ENCODE measurements around the gene ERG. TPM values are rescaled to one million over a fixed set of nuclear protein-coding genes. Genes with fewer than 3 reads are reported as not detected.

Gene ERG
- total RNA-seq, 1 donor from 2014 or later, result under 0.01 TPM

GRCh38 chr21:38506661-38507281 is 8.5 kb upstream of the ERG start:
- no peak for FAIRE-seq
- Histone ChIP-seq H3K4me3 (ENCODE audit: low read depth, low read length) (no peak overlapping the region), H3K36me3 (ENCODE audit: control insufficient read depth, insufficient read depth, low read length) (no peaks in the 10 kb centered on the region), H3K27me3 (ENCODE audit: control insufficient read depth, insufficient read depth, low read length) (no peaks in the 10 kb centered on the region)
- no peak for TF ChIP-seq CTCF (IDR thresholded peaks at IDR 0.05; ENCODE audit: insufficient read depth, low read length, severe bottlenecking)
- DNase-seq (ENCODE audit: low read depth), result no peak

GRCh38 chr21:38505654-38506523 is 7.6 kb upstream of the ERG start:
- H3K27me3 ChIP-seq (ENCODE audit: control insufficient read depth, insufficient read depth, low read length), result no peaks in the 10 kb centered on the region
- no peak overlapping the region for H3K4me3 ChIP-seq (ENCODE audit: low read depth, low read length)
- DNase-seq (ENCODE audit: low read depth), result peak; percentile 77
- no peak for FAIRE-seq
- no peaks in the 10 kb centered on the region for H3K36me3 ChIP-seq (ENCODE audit: control insufficient read depth, insufficient read depth, low read length)
- peak; percentile 68 for TF ChIP-seq CTCF (IDR thresholded peaks at IDR 0.05; ENCODE audit: insufficient read depth, low read length, severe bottlenecking)

- Histone ChIP-seq H3K27me3 (ENCODE audit: control insufficient read depth, insufficient read depth, low read length) (no peaks in the 10 kb centered on the region), H3K36me3 (ENCODE audit: control insufficient read depth, insufficient read depth, low read length) (no peaks in the 10 kb centered on the region), H3K4me3 (ENCODE audit: low read depth, low read length) (no peak overlapping the region)
- no peak for TF ChIP-seq CTCF (IDR thresholded peaks at IDR 0.05; ENCODE audit: insufficient read depth, low read length, severe bottlenecking)
- FAIRE-seq, result no peak
- DNase-seq (ENCODE audit: low read depth), result no peak
Measured at GRCh38 chr21:38504066-38504465, 5.8 kb upstream of the ERG start.

DNA sequence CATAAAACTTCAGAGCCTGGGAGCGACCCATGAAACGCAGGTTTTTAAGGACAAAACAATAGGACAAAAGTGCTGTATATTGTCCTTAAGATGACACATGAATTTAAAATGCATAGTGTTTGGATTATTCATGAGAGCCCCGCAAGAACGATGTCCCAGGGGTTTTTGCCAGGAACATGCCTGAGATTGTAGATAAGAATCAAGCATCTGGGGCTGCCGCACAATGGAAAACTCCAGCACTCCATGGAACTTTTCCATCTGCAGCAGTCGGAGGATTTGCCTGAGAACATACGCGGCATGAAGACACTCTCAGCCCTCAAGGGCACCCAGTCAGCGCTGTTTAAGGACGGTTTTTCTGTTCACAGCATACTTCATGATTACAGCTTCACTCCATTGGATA is 5.3 kb upstream of the ERG start:
- no peaks in the 10 kb centered on the region for H3K36me3 ChIP-seq (ENCODE audit: control insufficient read depth, insufficient read depth, low read length)
- FAIRE-seq (no peak), DNase-seq (ENCODE audit: low read depth) (no peak)
- TF ChIP-seq CTCF (IDR thresholded peaks at IDR 0.05; ENCODE audit: insufficient read depth, low read length, severe bottlenecking), result no peak
- no peak overlapping the region for H3K4me3 ChIP-seq (ENCODE audit: low read depth, low read length)
- no peaks in the 10 kb centered on the region for H3K27me3 ChIP-seq (ENCODE audit: control insufficient read depth, insufficient read depth, low read length)

- TF ChIP-seq CTCF (IDR thresholded peaks at IDR 0.05; ENCODE audit: insufficient read depth, low read length, severe bottlenecking), result no peak
- no peak for FAIRE-seq
Measured at GRCh38 chr21:38500073-38500472, 1.8 kb upstream of the ERG start.

More at GRCh38 chr21:38500073-38500472, 1.8 kb upstream of the ERG start:
- no peak for DNase-seq (ENCODE audit: low read depth)
- Histone ChIP-seq H3K36me3 (ENCODE audit: control insufficient read depth, insufficient read depth, low read length) (no peaks in the 10 kb centered on the region), H3K4me3 (ENCODE audit: low read depth, low read length) (no peak overlapping the region), H3K27me3 (ENCODE audit: control insufficient read depth, insufficient read depth, low read length) (no peaks in the 10 kb centered on the region)

All from bronchial epithelial cell (primary cell).